ENCODE data around the gene HSD17B4. TPM values are rescaled to one million over a fixed set of nuclear protein-coding genes. Genes with fewer than 3 reads are reported as not detected.
"Not testable (repeated sequence)": the region's sequence is repeated elsewhere in the genome, so short reads cannot be mapped to it uniquely, and the experiment has no call there.

HSD17B4 gene
- total RNA-seq, 2 donors from 2014 or later = 453 to 480 TPM

GRCh38 chr5:119480629-119481028 lies 28.3 kb downstream of the HSD17B4 start:
- peak; percentile 69 for DNase-seq
- H3K9me3 ChIP-seq (ENCODE audit: control insufficient read depth, low read length); H3K4me3 ChIP-seq (ENCODE audit: low read length); H3K9me3 Mint-ChIP-seq; H3K27me3 Mint-ChIP-seq (ENCODE audit: insufficient read depth); H3K27ac ChIP-seq (ENCODE audit: low read depth, low read length); H3K27me3 ChIP-seq (ENCODE audit: control insufficient read depth, insufficient read depth, low read length, poor library complexity, severe bottlenecking); H3K9ac ChIP-seq (ENCODE audit: extremely low read depth, low read length, poor library complexity, severe bottlenecking): not testable (repeated sequence)
- Mint-ChIP-seq H3K27ac (peak overlapping the region; percentile 86), H3K4me1 (peaks cover 64% of the 10 kb centered on the region), H3K36me3 (ENCODE audit: low read depth) (peaks cover 35% of the 10 kb centered on the region), H3K4me3 (peak overlapping the region; percentile 36)
- 10 to 50% methylated on average over 2 to 10 of the region's 10 CpGs for WGBS, 2 experiments (ENCODE audit: insufficient coverage in 1 of 2, insufficient read length in 1 of 2)
- peaks cover 18% of the 10 kb centered on the region for H3K4me1 ChIP-seq (ENCODE audit: control insufficient read depth, insufficient read depth, low read length)
- H3K36me3 ChIP-seq (ENCODE audit: control insufficient read depth, insufficient read depth, low read length) = peaks cover 45% of the 10 kb centered on the region
- TF ChIP-seq CTCF (conservative IDR thresholded peaks at IDR 0.05) = peak; percentile 43

- Histone ChIP-seq H3K27ac (ENCODE audit: low read depth, low read length) (no peak overlapping the region), H3K4me3 (ENCODE audit: low read length) (peak overlapping the region; percentile 26), H3K27me3 (ENCODE audit: control insufficient read depth, insufficient read depth, low read length, poor library complexity, severe bottlenecking) (no peaks in the 10 kb centered on the region), H3K36me3 (ENCODE audit: control insufficient read depth, insufficient read depth, low read length) (peaks cover 38% of the 10 kb centered on the region), H3K9me3 (ENCODE audit: control insufficient read depth, low read length) (no peaks in the 10 kb centered on the region), H3K9ac (ENCODE audit: extremely low read depth, low read length, poor library complexity, severe bottlenecking) (no peak overlapping the region), H3K4me1 (ENCODE audit: control insufficient read depth, insufficient read depth, low read length) (peaks cover 11% of the 10 kb centered on the region)
- Mint-ChIP-seq H3K36me3 (ENCODE audit: low read depth) (peaks cover 38% of the 10 kb centered on the region), H3K27me3 (ENCODE audit: insufficient read depth) (no peaks in the 10 kb centered on the region), H3K27ac (peak overlapping the region; percentile 32), H3K4me3 (no peak overlapping the region), H3K9me3 (no peaks in the 10 kb centered on the region), H3K4me1 (peaks cover 60% of the 10 kb centered on the region)
- no peak for TF ChIP-seq CTCF (conservative IDR thresholded peaks at IDR 0.05)
- DNase-seq = no peak
- 74% methylated on average over 1 of the region's 1 CpG; no CpG with 5 or more reads in 1 of the 2 experiments for WGBS, 2 experiments (ENCODE audit: insufficient coverage in 1 of 2, insufficient read length in 1 of 2)
Observed at GRCh38 chr5:119483155-119483554, 30.9 kb downstream of the HSD17B4 start.

GRCh38 chr5:119484884-119485283 lies 32.6 kb downstream of the HSD17B4 start:
- Histone ChIP-seq H3K4me1 (ENCODE audit: control insufficient read depth, insufficient read depth, low read length) (peaks cover 11% of the 10 kb centered on the region), H3K9me3 (ENCODE audit: control insufficient read depth, low read length) (no peaks in the 10 kb centered on the region), H3K9ac (ENCODE audit: extremely low read depth, low read length, poor library complexity, severe bottlenecking) (no peak overlapping the region), H3K27me3 (ENCODE audit: control insufficient read depth, insufficient read depth, low read length, poor library complexity, severe bottlenecking) (no peaks in the 10 kb centered on the region), H3K36me3 (ENCODE audit: control insufficient read depth, insufficient read depth, low read length) (peaks cover 41% of the 10 kb centered on the region), H3K4me3 (ENCODE audit: low read length) (no peak overlapping the region), H3K27ac (ENCODE audit: low read depth, low read length) (no peak overlapping the region)
- no peak for TF ChIP-seq CTCF (conservative IDR thresholded peaks at IDR 0.05)
- no peak for DNase-seq
- H3K27ac Mint-ChIP-seq = no peak overlapping the region
- H3K4me1 Mint-ChIP-seq = peaks cover 50% of the 10 kb centered on the region
- no peaks in the 10 kb centered on the region for H3K27me3 Mint-ChIP-seq (ENCODE audit: insufficient read depth)
- WGBS, 2 experiments (ENCODE audit: insufficient coverage in 1 of 2, insufficient read length in 1 of 2) = 93% methylated on average over 3 of the region's 4 CpGs; no CpG with 5 or more reads in 1 of the 2 experiments
- H3K9me3 Mint-ChIP-seq = no peaks in the 10 kb centered on the region
- peaks cover 36% of the 10 kb centered on the region for H3K36me3 Mint-ChIP-seq (ENCODE audit: low read depth)
- H3K4me3 Mint-ChIP-seq = no peak overlapping the region

Measured in endodermal cell (in vitro differentiated cells).